HEK293T (cell line): ENCODE measurements around the gene IGFBP3.

Source experiments
- CTCF ChIA-PET: fragments of 350-600 bp; formaldehyde crosslinking; extraction: SDS; loops from one replicate; lab custom pipeline; 2021; ENCODE audit warnings: antibody characterized with exemption, inconsistent platforms; lab: Yijun Ruan, JAX
- POLR2A ChIA-PET: fragments of 350-600 bp; formaldehyde crosslinking; extraction: SDS; loops from one replicate; lab custom pipeline; 2020; ENCODE audit warnings: antibody characterized with exemption, inconsistent platforms; lab: Yijun Ruan, JAX
- DNase-seq: peaks from one replicate; pipeline ENCODE4 v3.0.0; 2012; ENCODE audit warnings: mixed read lengths; ENCODE audit errors: extremely low spot score
- ARNT ChIP-seq: fragments of 450-650 bp; IDR thresholded peaks from 2 replicates; pipeline ENCODE4 v1.6.1; 2017; ENCODE audit warnings: mild to moderate bottlenecking
- BHLHE40 ChIP-seq: fragments of 450-650 bp; IDR thresholded peaks from 2 replicates; pipeline ENCODE4 v1.6.1; 2016; ENCODE audit warnings: mild to moderate bottlenecking, moderate library complexity, borderline replicate concordance
- CTBP1 ChIP-seq: fragments of 450-650 bp; IDR thresholded peaks from 2 replicates; pipeline ENCODE4 v1.6.1; 2016; ENCODE audit warnings: borderline replicate concordance
- ELF4 ChIP-seq: fragments of 450-650 bp; IDR thresholded peaks from 2 replicates; pipeline ENCODE4 v1.6.1; 2017; ENCODE audit warnings: antibody characterized with exemption
- FOXA1 ChIP-seq: fragments of 450-650 bp; IDR thresholded peaks from 2 replicates; pipeline ENCODE4 v1.6.1; 2016; ENCODE audit warnings: mild to moderate bottlenecking
- FOXK2 ChIP-seq: fragments of 450-650 bp; IDR thresholded peaks from 2 replicates; pipeline ENCODE4 v1.6.1; 2016; ENCODE audit warnings: mild to moderate bottlenecking
- FOXM1 ChIP-seq: fragments of 450-650 bp; IDR thresholded peaks from 2 replicates; pipeline ENCODE4 v1.6.1; 2017; ENCODE audit warnings: mild to moderate bottlenecking, borderline replicate concordance
- HDGF ChIP-seq: fragments of 450-650 bp; IDR thresholded peaks from 2 replicates; pipeline ENCODE4 v1.6.1; 2017; ENCODE audit warnings: antibody characterized with exemption, borderline replicate concordance
- L3MBTL2 ChIP-seq: fragments of 450-650 bp; conservative IDR thresholded peaks from 2 replicates; pipeline ENCODE4 v1.6.1; 2016; ENCODE audit warnings: mild to moderate bottlenecking
- LEF1 ChIP-seq: fragments of 450-650 bp; IDR thresholded peaks from 2 replicates; pipeline ENCODE4 v1.6.1; 2017; ENCODE audit warnings: mild to moderate bottlenecking, borderline replicate concordance
- NFRKB ChIP-seq: fragments of 450-650 bp; IDR thresholded peaks from 2 replicates; pipeline ENCODE4 v1.6.1; 2016; ENCODE audit warnings: mild to moderate bottlenecking, moderate library complexity
- SP1 ChIP-seq: fragments of 450-650 bp; IDR thresholded peaks from 2 replicates; pipeline ENCODE4 v1.6.1; 2017
- SUZ12 ChIP-seq: fragments of 450-650 bp; IDR thresholded peaks from 2 replicates; pipeline ENCODE4 v1.6.1; 2016; ENCODE audit warnings: mild to moderate bottlenecking
- TARDBP ChIP-seq: fragments of 450-650 bp; IDR thresholded peaks from 2 replicates; pipeline ENCODE4 v1.6.1; 2016
- ZNF384 ChIP-seq: fragments of 450-650 bp; IDR thresholded peaks from 2 replicates; pipeline ENCODE4 v1.6.1; 2016
- TF ChIP-seq, protein P1 (sequence below): fragments of 450-650 bp; IDR thresholded peaks from 2 replicates; pipeline ENCODE4 v1.6.1; 2016

Gene IGFBP3

DNA sequence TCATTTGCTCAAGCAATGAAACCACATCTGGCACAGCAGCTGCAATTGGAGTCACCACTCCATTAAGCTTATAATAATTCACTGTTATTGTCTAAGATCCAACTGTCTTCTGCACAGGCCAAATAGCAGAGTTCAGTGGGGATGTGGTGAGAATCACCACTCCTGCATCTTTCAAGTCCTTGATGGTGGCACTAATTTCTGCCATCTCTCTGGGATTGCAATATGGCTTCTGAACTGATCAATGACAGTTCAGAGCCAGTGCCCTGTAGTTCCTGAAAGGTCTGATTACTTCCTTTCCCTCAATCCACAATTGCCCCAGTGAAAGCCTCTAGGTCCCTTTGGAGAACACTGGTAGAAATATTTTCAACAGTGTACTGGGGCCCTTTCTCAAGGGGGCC, 26.4 kb downstream of the IGFBP3 start:
- TF ChIP-seq BHLHE40 (no peak), NFRKB (no peak), SP1 (no peak)
- POLR2A ChIA-PET: no interaction called here
- no peak for DNase-seq
- CTCF ChIA-PET: no interaction called here

DNA sequence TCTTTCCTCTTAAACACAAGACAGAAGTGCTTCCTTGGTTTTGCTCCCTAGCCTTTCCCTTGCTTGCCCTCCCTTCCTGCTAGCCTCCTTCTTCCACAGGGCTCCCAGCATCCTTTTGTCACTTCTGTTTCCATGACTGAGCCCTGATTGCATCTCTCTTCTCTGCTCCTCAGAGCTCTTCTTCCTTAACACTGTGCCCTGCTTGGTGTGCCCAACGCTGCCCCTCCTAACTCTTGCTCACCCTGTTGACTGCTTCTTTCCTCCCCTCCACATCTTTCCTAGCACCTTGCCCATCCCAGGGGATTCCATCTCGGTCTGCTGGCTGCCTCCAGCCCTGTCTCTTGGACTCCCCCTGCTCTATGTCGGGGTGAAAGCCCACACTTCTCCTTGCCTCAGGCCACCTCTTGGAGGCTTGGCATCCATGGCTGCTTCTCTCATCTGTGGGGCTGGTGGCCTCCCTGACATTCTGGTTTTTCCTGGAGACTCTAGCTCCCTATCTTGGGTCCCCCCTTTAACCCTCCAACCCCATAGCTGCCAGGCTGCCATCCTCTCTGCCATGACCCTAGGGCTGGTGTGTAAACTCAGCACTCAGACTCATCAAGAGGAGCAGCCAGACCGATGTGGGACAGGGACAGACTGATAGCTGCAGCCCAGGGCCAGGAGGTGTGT, 26.9 kb downstream of the IGFBP3 start:
- no peak for DNase-seq
- ChIA-PET POLR2A (no interaction called here), CTCF (no interaction called here)
- TF ChIP-seq FOXK2: no peak
- TF ChIP-seq ELF4: no peak
- no peak for TF ChIP-seq SUZ12
- no peak for TF ChIP-seq ARNT
- no peak for TF ChIP-seq CTBP1
- no peak for TF ChIP-seq FOXM1
- no peak for TF ChIP-seq FOXA1
- TF ChIP-seq LEF1: no peak
- no peak for TF ChIP-seq ZNF384
- TF ChIP-seq, protein P1, sequence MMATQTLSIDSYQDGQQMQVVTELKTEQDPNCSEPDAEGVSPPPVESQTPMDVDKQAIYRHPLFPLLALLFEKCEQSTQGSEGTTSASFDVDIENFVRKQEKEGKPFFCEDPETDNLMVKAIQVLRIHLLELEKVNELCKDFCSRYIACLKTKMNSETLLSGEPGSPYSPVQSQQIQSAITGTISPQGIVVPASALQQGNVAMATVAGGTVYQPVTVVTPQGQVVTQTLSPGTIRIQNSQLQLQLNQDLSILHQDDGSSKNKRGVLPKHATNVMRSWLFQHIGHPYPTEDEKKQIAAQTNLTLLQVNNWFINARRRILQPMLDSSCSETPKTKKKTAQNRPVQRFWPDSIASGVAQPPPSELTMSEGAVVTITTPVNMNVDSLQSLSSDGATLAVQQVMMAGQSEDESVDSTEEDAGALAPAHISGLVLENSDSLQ: no peak
- no peak for TF ChIP-seq TARDBP
- no peak for TF ChIP-seq SP1
- no peak for TF ChIP-seq BHLHE40
- no peak for TF ChIP-seq HDGF
- TF ChIP-seq L3MBTL2: no peak

DNA sequence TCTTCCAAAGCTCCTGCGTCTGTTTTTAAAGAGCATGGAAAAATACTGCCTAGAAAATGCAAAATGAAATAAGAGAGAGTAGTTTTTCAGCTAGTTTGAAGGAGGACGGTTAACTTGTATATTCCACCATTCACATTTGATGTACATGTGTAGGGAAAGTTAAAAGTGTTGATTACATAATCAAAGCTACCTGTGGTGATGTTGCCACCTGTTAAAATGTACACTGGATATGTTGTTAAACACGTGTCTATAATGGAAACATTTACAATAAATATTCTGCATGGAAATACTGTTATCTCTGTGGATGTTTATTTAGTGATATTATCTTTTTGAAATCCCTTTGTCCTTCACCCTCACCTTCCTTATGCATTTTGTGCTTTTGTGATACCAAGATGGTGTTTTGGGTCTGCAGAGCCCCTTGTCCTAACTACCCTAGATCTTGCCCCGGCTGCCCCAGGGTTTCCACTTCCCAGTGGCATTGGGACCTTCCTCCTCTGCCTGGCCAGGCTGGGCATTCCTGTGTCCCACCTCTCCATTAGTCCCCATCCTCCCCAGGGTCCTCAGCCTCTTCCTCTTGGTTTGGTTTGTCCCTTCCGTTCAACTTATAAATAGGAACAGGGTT, 27.6 kb downstream of the IGFBP3 start:
- ChIA-PET POLR2A (no interaction called here), CTCF (no interaction called here)
- TF ChIP-seq FOXK2 (no peak), FOXA1 (no peak), CTBP1 (no peak), SUZ12 (no peak), ARNT (no peak), TARDBP (no peak), BHLHE40 (no peak), FOXM1 (no peak), ZNF384 (no peak), HDGF (no peak), L3MBTL2 (no peak), SP1 (no peak), NFRKB (no peak), LEF1 (no peak)
- TF ChIP-seq, protein P1: no peak
- DNase-seq: no peak

DNA sequence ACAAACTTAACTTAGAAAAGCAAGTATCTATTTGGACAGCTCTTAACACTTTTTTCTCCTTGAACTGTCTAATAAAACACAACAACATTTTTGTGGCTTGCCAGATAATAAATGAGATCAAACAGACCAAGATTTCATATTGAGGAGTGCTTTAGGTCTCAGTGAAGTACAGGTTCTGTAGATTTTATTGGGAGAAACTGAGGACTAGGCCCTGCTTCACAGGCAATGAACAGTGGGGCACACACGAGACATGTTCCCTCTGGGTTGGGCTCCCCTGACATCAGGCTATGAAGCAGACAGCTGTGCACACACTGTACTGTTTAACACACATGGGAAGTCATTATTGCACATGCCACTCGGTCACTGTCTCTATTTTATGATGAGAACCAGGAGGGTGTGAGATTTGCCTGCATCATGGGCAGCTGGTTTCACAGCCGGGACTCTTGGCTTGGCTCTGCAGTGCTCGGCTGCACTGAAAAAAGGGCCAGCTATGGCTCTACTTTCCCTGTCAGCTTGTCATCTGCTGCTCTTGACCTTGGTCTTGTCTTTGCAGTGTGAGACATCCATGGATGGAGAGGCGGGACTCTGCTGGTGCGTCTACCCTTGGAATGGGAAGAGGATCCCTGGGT, 28.6 kb downstream of the IGFBP3 start:
- CTCF ChIA-PET: no interaction called here
- DNase-seq: no peak
- TF ChIP-seq NFRKB (no peak), ARNT (no peak)
- POLR2A ChIA-PET: no interaction called here

DNA sequence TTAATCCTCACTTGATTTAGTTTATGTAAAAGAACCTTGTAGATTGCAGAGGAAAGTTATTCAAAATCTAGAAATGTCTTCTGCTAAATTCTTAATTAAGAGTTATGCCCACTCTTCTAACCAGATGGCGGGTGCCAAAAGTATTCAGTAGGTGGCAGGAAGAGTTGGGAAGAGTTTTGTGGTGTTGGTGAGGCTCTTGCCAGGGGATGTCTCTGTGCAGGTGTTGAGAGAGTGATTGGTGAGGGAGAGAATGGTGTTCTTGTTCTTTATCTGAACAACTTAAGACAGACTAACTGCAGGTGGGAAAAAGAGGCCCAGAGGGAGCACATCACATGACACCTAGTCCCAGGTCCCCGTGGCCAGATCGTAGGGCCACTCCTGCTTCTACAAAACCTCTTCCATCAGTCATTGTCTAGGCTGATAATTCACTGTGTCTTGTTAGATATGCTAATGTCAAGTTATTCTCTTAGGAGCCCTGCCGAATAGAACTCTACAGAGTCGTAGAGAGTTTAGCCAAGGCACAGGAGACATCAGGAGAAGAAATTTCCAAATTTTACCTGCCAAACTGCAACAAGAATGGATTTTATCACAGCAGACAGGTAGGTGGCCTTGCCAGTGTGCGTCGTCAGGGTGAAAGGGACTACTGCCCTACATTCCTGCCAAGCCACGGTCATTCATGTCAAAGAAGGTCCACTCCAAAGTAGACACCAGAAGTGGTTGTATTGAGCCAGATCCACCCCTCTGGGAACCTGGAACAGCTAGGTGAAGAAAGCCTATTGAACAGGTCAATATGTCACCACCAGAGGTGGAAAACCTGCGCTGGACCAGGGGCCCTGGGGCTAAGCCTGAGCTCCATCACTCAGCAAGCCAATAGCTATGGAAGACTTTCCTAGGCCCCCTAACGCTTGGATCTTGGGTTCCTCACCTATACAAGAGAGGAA, 29.3 kb downstream of the IGFBP3 start:
- POLR2A ChIA-PET: no interaction called here
- no peak for TF ChIP-seq TARDBP
- no peak for TF ChIP-seq SP1
- no peak for TF ChIP-seq FOXK2
- TF ChIP-seq LEF1: no peak
- TF ChIP-seq NFRKB: no peak
- TF ChIP-seq FOXM1: no peak
- no peak for TF ChIP-seq L3MBTL2
- TF ChIP-seq, protein P1: no peak
- no peak for TF ChIP-seq SUZ12
- TF ChIP-seq ZNF384: no peak
- TF ChIP-seq HDGF: no peak
- TF ChIP-seq CTBP1: no peak
- no peak for TF ChIP-seq BHLHE40
- TF ChIP-seq ELF4: no peak
- no peak for TF ChIP-seq FOXA1
- TF ChIP-seq ARNT: no peak
- DNase-seq: no peak
- CTCF ChIA-PET: interaction anchor here (1.0 kb wide), 1 partner anchor 27 kb away, joined by 7 read pairs; no protein-coding TSS in a partner anchor
